Central memory CD8-positive, alpha-beta T cell (primary cell): ENCODE results near the gene RPL3.

Source experiments
- ATAC-seq: fragments of 150-1000 bp; cut with Tn5 transposase; replicated peaks from 2 replicates; pipeline ENCODE4 v1.10.0; 2022; ENCODE audit warnings: mild to moderate bottlenecking, moderate FRiP score, moderate number of reproducible peaks; ENCODE audit not compliant: poor library complexity, severe bottlenecking; ENCODE audit errors: extremely low read depth
- DNase-seq, 2 donors: peaks; one replicate each; pipeline ENCODE4 v3.0.0; 2021; ENCODE audit warnings: low spot score in 2 of 2
- H3K27ac Mint-ChIP-seq: one replicate; pipeline ENCODE4 v1.8.0; 2022; ENCODE audit warnings: low read depth, mild to moderate bottlenecking, moderate library complexity, mixed read lengths
- H3K27me3 Mint-ChIP-seq: one replicate; pipeline ENCODE4 v1.8.0; 2022; ENCODE audit warnings: mixed read lengths
- H3K36me3 Mint-ChIP-seq: one replicate; pipeline ENCODE4 v1.8.0; 2022; ENCODE audit warnings: mild to moderate bottlenecking, moderate library complexity, mixed read lengths; ENCODE audit not compliant: insufficient read depth
- H3K4me1 Mint-ChIP-seq: one replicate; pipeline ENCODE4 v1.8.0; 2022; ENCODE audit warnings: mixed read lengths
- H3K4me3 Mint-ChIP-seq: one replicate; pipeline ENCODE4 v1.8.0; 2022; ENCODE audit warnings: mild to moderate bottlenecking, moderate library complexity, mixed read lengths
- H3K9me3 Mint-ChIP-seq: one replicate; pipeline ENCODE4 v1.8.0; 2022; ENCODE audit warnings: mixed read lengths

Gene RPL3

DNA sequence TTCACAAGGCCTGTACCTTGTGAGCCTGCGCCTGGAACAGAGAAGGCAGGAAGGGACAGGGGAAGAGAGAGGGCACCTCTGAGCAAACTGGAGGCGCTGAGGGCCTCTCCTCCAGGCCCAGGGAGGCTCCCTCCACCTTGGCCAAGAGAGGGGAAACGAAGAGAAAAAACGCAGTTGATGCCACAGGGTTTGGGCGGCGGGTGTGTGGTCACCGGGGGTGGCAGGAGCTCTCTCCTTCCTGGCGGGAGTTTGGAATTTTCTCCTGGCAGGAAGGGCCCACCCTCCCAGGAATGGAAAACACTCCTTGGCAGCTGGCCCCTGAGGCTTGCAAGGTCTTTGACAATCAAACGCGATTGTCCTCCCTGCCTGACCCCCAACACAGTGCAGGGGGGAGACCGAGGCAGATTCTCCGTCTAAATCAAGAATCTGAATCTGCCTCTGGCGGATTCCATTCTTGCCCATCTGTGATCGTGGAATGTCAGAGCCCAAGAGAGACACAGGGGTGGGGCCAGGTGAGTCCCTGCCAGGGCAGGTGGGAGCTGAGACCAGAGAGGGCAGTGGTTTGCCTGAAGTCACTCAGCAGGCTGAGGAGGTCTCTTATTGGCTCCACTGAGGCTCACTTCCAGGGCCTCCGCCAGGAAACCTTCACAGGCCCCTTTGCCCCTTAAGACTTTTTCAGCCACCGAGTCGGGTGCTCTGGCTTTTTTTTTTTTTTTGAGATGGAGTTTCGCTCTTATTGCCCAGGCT, 21.0 kb downstream of the RPL3 start:
- Mint-ChIP-seq H3K36me3 (peaks cover 2% of the 10 kb centered on the region), H3K27me3 (peaks cover 29% of the 10 kb centered on the region), H3K9me3 (no peaks in the 10 kb centered on the region), H3K27ac (no peak overlapping the region), H3K4me3 (no peak overlapping the region), H3K4me1 (peaks cover 24% of the 10 kb centered on the region)
- no peak for ATAC-seq
- no peak for DNase-seq

DNA sequence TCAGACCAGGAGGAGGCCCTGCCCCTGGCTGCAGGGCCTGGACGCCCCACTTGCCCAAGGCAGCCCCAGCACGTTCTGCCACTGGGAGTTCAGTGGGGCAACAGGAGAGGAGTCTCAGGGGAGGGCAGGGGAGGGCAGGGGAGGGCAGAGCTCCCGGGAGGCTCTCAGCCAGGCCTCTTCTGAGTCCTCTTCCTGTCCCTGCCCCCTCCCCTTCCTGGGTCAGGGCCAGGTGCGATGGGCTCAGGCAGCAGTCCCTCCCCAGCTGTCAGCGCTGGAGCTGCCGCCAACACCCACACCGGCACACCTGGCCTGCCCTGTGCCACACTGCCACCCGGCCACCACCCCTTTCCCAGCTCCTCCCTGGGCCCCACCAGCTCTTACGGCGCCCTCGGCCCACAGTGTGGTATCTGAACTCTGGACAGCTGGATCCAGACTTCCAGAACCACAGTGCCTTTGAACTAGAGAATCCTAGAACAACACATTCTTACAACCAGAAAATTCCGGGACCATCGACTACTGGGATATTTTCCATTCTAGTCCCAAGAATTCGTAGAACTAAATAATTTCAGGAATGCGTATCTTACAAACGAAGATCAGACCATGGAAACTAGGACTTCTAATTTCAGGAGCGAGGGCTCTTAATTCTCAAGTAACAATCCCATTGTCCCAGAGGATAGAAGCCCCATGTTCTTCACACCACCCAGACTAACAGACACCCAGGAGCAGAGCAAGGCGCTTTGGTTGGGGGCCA, 21.8 kb downstream of the RPL3 start:
- DNase-seq (no peak), ATAC-seq (no peak)
- Mint-ChIP-seq H3K9me3 (no peaks in the 10 kb centered on the region), H3K4me3 (no peak overlapping the region), H3K36me3 (peaks cover 2% of the 10 kb centered on the region), H3K27ac (no peak overlapping the region), H3K4me1 (peaks cover 24% of the 10 kb centered on the region), H3K27me3 (peaks cover 32% of the 10 kb centered on the region)

DNA sequence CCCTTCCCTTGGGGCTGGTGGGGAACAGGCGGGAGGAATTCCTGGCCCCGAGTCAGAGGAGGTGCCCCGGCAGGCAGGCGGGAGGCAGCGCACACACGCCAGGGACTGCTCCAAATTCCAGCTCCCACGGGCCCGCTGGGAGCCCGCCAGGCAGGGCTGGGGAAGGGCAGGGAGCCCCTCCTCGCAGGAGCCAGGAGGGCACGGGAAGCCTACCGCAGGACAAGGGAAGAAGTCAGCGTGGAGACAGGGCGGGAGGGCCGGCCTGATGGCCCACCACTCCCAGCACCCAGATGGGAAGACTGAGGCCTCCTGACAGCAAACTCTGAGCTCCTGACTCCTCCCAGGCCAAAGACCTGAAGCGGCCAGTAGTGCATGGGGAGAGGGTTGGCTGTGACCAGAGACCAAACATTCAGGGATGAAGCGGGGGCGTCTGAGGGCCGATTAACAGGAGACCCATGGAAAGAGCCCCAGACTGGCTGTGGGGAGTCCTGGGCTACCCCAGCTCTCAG, 22.4 kb downstream of the RPL3 start:
- DNase-seq, result no peak
- no peak for ATAC-seq
- no peak overlapping the region for H3K27ac Mint-ChIP-seq
- H3K27me3 Mint-ChIP-seq, result peaks cover 32% of the 10 kb centered on the region
- no peak overlapping the region for H3K4me3 Mint-ChIP-seq
- no peaks in the 10 kb centered on the region for H3K9me3 Mint-ChIP-seq
- peaks cover 24% of the 10 kb centered on the region for H3K4me1 Mint-ChIP-seq
- peaks cover 2% of the 10 kb centered on the region for H3K36me3 Mint-ChIP-seq

DNA sequence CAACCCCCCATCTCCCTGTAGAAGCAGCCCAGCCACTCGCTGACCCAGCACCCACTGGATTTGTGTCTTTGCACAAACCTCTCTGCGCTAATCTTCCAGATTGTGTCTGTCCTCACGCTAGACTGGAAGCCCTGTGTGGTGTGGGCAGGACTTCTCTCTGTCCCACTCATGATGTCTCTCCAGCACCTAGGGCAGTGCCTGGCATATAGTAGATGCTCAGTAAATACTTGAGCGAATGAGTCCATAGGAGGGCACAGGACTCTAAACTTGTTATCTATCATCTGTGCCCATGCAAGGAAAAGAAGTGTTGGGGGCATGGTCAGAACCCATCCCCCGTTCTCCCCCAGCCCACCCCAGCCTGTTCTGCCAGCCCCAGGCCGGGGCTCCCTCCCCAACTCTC, 22.9 kb downstream of the RPL3 start:
- Mint-ChIP-seq H3K4me3 (no peak overlapping the region), H3K27me3 (peaks cover 32% of the 10 kb centered on the region), H3K27ac (no peak overlapping the region), H3K36me3 (peaks cover 2% of the 10 kb centered on the region), H3K9me3 (no peaks in the 10 kb centered on the region), H3K4me1 (peaks cover 24% of the 10 kb centered on the region)
- no peak for DNase-seq
- ATAC-seq, result no peak

DNA sequence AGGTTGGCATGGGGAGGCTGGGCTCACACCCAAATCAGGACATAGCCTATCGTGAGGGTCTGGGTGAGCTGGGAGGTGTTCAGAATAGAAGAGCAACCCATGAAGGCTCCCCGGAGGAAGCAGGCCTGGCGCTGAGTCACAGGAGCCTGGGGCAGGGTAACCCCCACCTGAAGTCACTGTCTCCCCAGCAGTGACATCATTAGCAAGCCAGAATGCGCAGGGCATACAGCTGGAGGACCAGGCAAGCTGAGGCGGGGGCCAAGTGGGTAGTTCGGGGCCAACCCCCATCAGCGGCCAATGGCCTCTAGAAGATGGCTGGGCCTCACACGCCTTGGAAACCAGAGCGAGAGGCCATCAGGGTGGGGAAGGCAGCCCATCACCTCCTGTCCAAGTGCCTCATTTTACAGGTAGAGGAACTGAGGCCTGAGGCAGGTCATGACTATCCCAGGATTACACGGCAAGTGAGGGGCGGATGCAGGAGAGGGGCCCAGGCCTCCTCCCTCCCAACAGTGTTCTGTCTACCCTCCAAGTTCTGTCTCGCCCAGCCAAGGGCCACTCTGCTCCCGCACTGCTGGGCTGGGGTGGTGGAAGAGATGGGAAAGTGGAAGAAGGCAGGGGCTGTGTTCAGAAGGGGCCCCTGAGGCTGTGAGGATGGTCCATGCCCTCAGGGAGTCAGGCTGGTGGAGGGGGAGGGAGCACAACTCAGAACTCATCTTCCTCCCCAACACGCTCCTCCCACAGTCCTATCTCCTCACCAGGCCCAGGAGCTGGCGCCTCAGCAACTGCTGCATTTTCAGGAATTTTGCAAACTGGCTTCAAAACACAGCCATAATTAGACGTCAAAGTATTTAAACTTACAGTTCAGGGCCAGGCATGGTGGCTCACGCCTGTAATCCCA, 24.6 kb downstream of the RPL3 start:
- H3K36me3 Mint-ChIP-seq, result peaks cover 2% of the 10 kb centered on the region
- no peak for DNase-seq
- no peaks in the 10 kb centered on the region for H3K9me3 Mint-ChIP-seq
- H3K4me3 Mint-ChIP-seq, result no peak overlapping the region
- no peak for ATAC-seq
- peaks cover 21% of the 10 kb centered on the region for H3K27me3 Mint-ChIP-seq
- H3K4me1 Mint-ChIP-seq, result peaks cover 13% of the 10 kb centered on the region
- no peak overlapping the region for H3K27ac Mint-ChIP-seq

DNA sequence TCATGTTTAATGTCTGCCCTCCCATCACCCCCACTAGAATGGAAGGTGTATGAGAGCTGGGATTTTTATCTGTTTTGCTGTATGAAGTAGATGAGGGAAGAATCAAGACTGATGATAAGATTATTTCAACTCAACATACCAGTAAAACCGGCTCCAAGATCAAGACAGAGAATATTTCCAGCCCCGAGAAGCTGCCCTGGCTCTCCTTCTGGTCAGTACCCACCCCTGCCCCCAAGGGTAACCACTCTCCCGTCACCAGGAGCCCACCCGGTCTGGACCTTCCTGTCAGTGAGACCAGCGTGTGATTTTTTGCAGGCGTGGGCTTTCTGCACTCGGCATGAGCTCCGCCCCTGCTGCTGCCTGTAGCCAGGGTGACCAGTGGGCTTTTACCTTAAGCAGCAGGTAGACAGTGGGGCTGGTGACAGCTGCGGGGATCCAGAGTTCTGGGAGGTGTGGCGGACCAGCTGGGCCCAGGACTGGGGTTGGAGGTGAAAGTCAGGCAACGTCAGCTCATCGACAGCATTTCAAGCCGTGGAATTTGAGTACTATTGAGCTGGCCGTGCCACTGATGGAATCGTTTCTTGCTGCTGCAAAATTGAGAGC, 25.6 kb downstream of the RPL3 start:
- DNase-seq (no peak), ATAC-seq (no peak)
- Mint-ChIP-seq H3K27ac (no peak overlapping the region), H3K4me3 (no peak overlapping the region), H3K9me3 (no peaks in the 10 kb centered on the region), H3K27me3 (peaks cover 18% of the 10 kb centered on the region), H3K36me3 (peaks cover 2% of the 10 kb centered on the region), H3K4me1 (peaks cover 10% of the 10 kb centered on the region)

DNA sequence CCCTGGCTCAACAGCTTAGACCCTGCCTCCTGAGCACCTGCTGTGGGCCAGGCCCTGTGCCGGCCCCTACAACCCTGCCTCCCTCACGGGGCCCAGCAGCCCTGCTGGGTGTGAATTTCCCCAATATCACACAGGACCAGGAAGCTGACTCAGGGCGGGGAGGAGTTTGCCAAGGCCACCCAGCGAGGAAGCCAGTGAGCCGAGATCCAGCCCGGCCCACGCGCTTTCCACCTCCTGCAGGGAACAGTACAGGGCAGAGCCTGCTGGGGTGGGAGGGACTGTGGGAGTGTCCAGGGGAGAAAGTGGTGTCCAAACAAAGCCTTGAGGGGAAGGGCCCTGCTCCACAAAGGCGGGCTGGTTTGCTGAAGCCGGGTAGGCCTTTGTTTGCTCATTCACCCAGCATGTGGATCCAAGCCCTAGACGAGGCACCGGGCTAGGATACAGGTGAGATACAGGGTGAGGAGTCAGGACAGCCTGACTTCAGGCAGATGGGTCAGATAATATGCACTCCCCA, 26.8 kb downstream of the RPL3 start:
- ATAC-seq, result no peak

DNA sequence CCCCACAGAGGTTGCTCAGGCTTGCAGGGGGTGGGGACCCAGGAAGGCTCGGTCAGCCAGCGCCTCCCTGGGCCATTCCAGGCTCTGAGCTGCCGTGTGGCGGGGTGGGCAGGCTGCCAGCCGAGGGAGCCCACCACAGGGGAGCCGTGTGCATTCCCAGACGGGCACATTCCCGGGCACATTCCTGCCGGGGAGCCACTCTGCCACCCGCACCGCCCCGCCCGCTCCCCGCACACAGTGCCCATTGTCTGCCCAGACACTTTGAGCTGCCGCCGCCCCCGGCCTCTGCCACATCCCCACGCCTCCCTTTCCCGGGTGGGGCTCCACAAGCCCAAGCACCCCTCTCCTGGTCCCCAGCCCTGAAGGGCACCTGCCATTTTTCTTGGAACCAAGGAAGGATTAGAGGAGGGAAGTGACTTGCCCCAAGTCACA, 27.4 kb downstream of the RPL3 start:
- H3K4me3 Mint-ChIP-seq, result no peak overlapping the region
- H3K9me3 Mint-ChIP-seq, result no peaks in the 10 kb centered on the region
- ATAC-seq, result no peak
- H3K4me1 Mint-ChIP-seq, result peaks cover 12% of the 10 kb centered on the region
- H3K27ac Mint-ChIP-seq, result no peak overlapping the region
- no peaks in the 10 kb centered on the region for H3K36me3 Mint-ChIP-seq
- DNase-seq, result no peak
- H3K27me3 Mint-ChIP-seq, result peaks cover 9% of the 10 kb centered on the region

More for the DNA sequence above, 26.8 kb downstream of the RPL3 start:
- Mint-ChIP-seq H3K36me3 (peaks cover under 1% of the 10 kb centered on the region), H3K27ac (no peak overlapping the region), H3K4me1 (peaks cover 6% of the 10 kb centered on the region), H3K9me3 (no peaks in the 10 kb centered on the region), H3K27me3 (peaks cover 9% of the 10 kb centered on the region), H3K4me3 (no peak overlapping the region)
- no peak for DNase-seq

DNA sequence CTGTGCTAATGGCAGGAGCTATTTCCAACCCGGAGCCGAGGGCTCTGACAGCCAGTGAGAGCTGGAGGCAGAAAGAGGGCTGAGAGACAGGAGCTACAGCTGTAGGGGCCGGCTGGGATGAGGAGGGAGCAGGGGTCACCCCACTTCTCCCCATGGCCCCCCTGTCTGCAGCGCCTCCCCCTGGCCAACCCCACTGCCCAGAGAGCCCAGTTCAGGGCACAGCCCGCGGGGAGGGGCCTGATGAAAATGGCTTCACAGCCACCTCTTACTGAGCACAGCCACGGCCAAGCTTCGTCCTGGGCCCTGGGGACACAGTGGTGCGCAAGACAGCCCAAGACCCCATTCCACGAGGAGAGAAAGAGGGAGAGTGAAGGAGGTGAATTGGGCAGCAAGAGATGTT, 27.9 kb downstream of the RPL3 start:
- ATAC-seq (no peak), DNase-seq (no peak)
- Mint-ChIP-seq H3K27ac (no peak overlapping the region), H3K4me3 (no peak overlapping the region), H3K4me1 (peaks cover 12% of the 10 kb centered on the region), H3K27me3 (peaks cover 9% of the 10 kb centered on the region), H3K9me3 (no peaks in the 10 kb centered on the region), H3K36me3 (no peaks in the 10 kb centered on the region)

DNA sequence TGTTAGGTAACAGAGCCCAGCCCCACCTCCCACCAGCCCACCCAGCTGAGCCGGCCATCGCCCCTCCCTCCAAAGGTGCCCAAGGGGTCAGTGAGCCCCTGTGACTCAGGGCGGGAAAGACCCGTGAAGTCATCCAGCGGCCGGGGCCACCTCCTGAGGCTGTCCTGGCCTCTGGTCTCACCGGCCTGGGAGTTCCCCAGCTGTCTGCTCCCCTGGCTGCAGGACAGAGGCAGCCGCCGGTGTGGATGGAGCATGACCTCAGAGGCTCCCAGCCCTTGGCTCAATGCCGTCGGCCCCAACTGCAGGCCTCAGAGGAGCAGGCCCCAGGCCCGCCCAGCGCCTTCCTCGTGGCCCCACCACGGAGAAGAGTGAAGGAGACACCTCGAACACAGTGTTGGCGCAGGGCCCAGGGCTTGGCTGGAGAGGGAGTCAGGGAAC, 28.7 kb downstream of the RPL3 start:
- H3K4me1 Mint-ChIP-seq, result peaks cover 9% of the 10 kb centered on the region
- H3K27ac Mint-ChIP-seq, result no peak overlapping the region
- ATAC-seq (no peak), DNase-seq (no peak)
- H3K36me3 Mint-ChIP-seq, result no peaks in the 10 kb centered on the region
- peaks cover 9% of the 10 kb centered on the region for H3K27me3 Mint-ChIP-seq
- no peak overlapping the region for H3K4me3 Mint-ChIP-seq
- H3K9me3 Mint-ChIP-seq, result no peaks in the 10 kb centered on the region

DNA sequence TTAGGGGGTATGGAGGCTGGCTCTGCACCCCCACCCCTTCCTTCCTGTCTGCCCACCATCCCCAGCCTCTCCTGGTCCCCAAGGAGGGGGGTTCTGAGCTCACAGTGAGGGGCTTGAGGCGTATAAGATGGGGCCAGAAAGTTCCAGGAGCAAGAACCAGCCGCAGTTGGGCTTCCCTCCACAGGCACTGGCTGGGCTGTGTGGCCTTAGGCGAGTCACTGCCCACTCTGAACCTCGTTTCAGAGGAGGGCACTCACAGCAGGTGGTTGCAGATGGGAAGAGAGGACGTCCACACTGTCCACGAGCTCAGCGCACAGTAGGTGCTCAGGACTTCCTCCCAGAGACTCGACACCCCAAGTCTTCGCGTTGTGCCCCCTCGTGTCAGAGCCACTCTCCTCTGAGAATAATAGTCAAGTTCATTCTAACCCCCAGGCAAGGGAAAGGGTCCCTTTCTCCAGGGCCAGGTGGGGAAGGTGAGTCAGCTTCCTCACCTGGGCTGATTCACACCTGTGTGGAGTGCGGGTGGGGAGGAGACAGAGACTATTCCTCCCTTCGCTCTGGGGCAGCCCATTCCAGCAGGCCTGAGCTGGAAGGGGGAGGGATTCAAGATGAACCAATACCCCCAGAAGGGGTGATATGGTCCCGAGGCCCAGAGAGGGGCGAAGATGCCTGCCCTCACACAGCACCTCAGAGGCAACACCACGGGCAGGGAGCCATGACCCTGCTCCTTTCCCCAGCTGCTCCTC, 29.3 kb downstream of the RPL3 start:
- Mint-ChIP-seq H3K27ac (no peak overlapping the region), H3K27me3 (peaks cover 9% of the 10 kb centered on the region), H3K4me1 (peaks cover 9% of the 10 kb centered on the region), H3K4me3 (no peak overlapping the region), H3K36me3 (no peaks in the 10 kb centered on the region), H3K9me3 (no peaks in the 10 kb centered on the region)
- DNase-seq (no peak), ATAC-seq (no peak)
